SK-N-SH treated with all-trans-retinoic acid at 6 μM for 48 hours (cell line): ENCODE data around the gene RALBP1.

Source experiments
- ARNTL ChIP-seq: fragments of 450-650 bp; formaldehyde crosslinking; IDR thresholded peaks from 2 replicates; pipeline ENCODE4 v1.5.0; 2020; ENCODE audit warnings: low read depth, mild to moderate bottlenecking, moderate library complexity, borderline replicate concordance
- CSDC2 ChIP-seq: fragments of 250-450 bp; sonication (Bioruptor Pico); IDR thresholded peaks from 2 replicates; pipeline ENCODE4 v1.5.0; 2020; ENCODE audit warnings: mild to moderate bottlenecking, moderate library complexity
- ISL1 ChIP-seq: fragments of 250-450 bp; sonication (Bioruptor Pico); IDR thresholded peaks from 2 replicates; pipeline ENCODE4 v2.1.2; 2022; ENCODE audit warnings: mild to moderate bottlenecking, moderate library complexity
- PPARA ChIP-seq: fragments of 250-450 bp; sonication (Bioruptor Pico); IDR thresholded peaks from 2 replicates; pipeline ENCODE4 v1.5.0; 2020; ENCODE audit warnings: mild to moderate bottlenecking, borderline replicate concordance
- RARB ChIP-seq: fragments of 250-450 bp; sonication (Bioruptor Pico); IDR thresholded peaks from 2 replicates; pipeline ENCODE4 v1.8.0; 2021; ENCODE audit warnings: mild to moderate bottlenecking, moderate library complexity
- TSHZ2 ChIP-seq: fragments of 250-450 bp; sonication (Bioruptor Pico); IDR thresholded peaks from 2 replicates; pipeline ENCODE4 v1.5.0; 2020; ENCODE audit warnings: mild to moderate bottlenecking, moderate library complexity
- ZNF565 ChIP-seq: fragments of 450-650 bp; formaldehyde crosslinking; conservative IDR thresholded peaks from 2 replicates; pipeline ENCODE4 v1.5.0; 2020; ENCODE audit warnings: low read depth, mild to moderate bottlenecking, moderate library complexity
- TF ChIP-seq, protein P1 (sequence below): fragments of 250-450 bp; sonication (Bioruptor Pico); IDR thresholded peaks from 2 replicates; pipeline ENCODE4 v1.8.0; 2020; ENCODE audit warnings: mild to moderate bottlenecking, moderate library complexity, borderline replicate concordance

RALBP1 gene

GRCh38 chr18:9586814-9587213 lies 111.5 kb downstream of the RALBP1 start (continued):
- TF ChIP-seq, protein P1, sequence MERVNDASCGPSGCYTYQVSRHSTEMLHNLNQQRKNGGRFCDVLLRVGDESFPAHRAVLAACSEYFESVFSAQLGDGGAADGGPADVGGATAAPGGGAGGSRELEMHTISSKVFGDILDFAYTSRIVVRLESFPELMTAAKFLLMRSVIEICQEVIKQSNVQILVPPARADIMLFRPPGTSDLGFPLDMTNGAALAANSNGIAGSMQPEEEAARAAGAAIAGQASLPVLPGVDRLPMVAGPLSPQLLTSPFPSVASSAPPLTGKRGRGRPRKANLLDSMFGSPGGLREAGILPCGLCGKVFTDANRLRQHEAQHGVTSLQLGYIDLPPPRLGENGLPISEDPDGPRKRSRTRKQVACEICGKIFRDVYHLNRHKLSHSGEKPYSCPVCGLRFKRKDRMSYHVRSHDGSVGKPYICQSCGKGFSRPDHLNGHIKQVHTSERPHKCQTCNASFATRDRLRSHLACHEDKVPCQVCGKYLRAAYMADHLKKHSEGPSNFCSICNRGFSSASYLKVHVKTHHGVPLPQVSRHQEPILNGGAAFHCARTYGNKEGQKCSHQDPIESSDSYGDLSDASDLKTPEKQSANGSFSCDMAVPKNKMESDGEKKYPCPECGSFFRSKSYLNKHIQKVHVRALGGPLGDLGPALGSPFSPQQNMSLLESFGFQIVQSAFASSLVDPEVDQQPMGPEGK, result no peak
- TF ChIP-seq ARNTL (CRISPR knock-in tag) (no peak), ISL1 (CRISPR knock-in tag) (no peak), PPARA (no peak), CSDC2 (CRISPR knock-in tag) (no peak), ZNF565 (CRISPR knock-in tag) (no peak), RARB (CRISPR knock-in tag) (no peak), TSHZ2 (no peak)
